ENCODE results near the gene TMEM141. TPM values are rescaled to one million over a fixed set of nuclear protein-coding genes. Genes with fewer than 3 reads are reported as not detected.
A peak's percentile ranks its signal among the peaks of the same experiment; 100 is the strongest.

TMEM141 gene
- total and polyA plus RNA-seq, 11 donors, result 45.6 to 122 (median 66.9) TPM

GRCh38 chr9:136748666-136749611, 42.2 kb upstream of the TMEM141 start:
- DNase-seq (peak; percentile 48 to 83 (median 72)), ATAC-seq (peak; percentile 55 to 63 (median 56))
- Histone ChIP-seq H3K9me3 (peaks cover 0 to 12% (median 0%) of the 10 kb centered on the region in 12 donors), H3K27me3 (no peaks in the 10 kb centered on the region), H3K27ac (peak overlapping the region; percentile 27 to 85 (median 73)), H3K4me3 (no peak overlapping the region), H3K36me3 (no peaks in the 10 kb centered on the region), H3K4me1 (peaks cover 0 to 32% (median 20%) of the 10 kb centered on the region in 12 donors)
- TF ChIP-seq POLR2A (IDR thresholded peaks at IDR 0.05), result no peak
- TF ChIP-seq, protein P1, sequence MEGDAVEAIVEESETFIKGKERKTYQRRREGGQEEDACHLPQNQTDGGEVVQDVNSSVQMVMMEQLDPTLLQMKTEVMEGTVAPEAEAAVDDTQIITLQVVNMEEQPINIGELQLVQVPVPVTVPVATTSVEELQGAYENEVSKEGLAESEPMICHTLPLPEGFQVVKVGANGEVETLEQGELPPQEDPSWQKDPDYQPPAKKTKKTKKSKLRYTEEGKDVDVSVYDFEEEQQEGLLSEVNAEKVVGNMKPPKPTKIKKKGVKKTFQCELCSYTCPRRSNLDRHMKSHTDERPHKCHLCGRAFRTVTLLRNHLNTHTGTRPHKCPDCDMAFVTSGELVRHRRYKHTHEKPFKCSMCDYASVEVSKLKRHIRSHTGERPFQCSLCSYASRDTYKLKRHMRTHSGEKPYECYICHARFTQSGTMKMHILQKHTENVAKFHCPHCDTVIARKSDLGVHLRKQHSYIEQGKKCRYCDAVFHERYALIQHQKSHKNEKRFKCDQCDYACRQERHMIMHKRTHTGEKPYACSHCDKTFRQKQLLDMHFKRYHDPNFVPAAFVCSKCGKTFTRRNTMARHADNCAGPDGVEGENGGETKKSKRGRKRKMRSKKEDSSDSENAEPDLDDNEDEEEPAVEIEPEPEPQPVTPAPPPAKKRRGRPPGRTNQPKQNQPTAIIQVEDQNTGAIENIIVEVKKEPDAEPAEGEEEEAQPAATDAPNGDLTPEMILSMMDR (IDR thresholded peaks at IDR 0.05), result no peak
- intact Hi-C loops (cut with DNase I), result no loop called here
- WGBS, 4 donors, result 53 to 60% (median 54%) methylated on average over 18 to 21 of the region's 21 CpGs

GRCh38 chr9:136750526-136750925, 40.6 kb upstream of the TMEM141 start:
- no peak for TF ChIP-seq POLR2A (IDR thresholded peaks at IDR 0.05)
- TF ChIP-seq, protein P1 (IDR thresholded peaks at IDR 0.05), result no peak
- no peak for ATAC-seq

GRCh38 chr9:136751244-136751643, 39.9 kb upstream of the TMEM141 start:
- H3K4me3 ChIP-seq, result no peak overlapping the region
- DNase-seq (no peak), ATAC-seq (no peak)
- H3K36me3 ChIP-seq, result no peaks in the 10 kb centered on the region
- H3K27ac ChIP-seq, result no peak overlapping the region
- H3K9me3 ChIP-seq, result peaks cover 0 to 15% (median 0%) of the 10 kb centered on the region in 12 donors
- H3K4me1 ChIP-seq, result peaks cover 0 to 30% (median 19%) of the 10 kb centered on the region in 12 donors
- H3K27me3 ChIP-seq, result no peaks in the 10 kb centered on the region
- WGBS, 4 donors, result 76 to 90% (median 85%) methylated on average over 1 of the region's 1 CpG
- TF ChIP-seq POLR2A (IDR thresholded peaks at IDR 0.05), result no peak
- TF ChIP-seq, protein P1 (IDR thresholded peaks at IDR 0.05), result no peak
- intact Hi-C loops (cut with DNase I), result no loop called here

More at GRCh38 chr9:136750526-136750925, 40.6 kb upstream of the TMEM141 start:
- Histone ChIP-seq H3K4me3 (no peak overlapping the region), H3K27ac (no peak overlapping the region), H3K4me1 (peaks cover 0 to 30% (median 19%) of the 10 kb centered on the region in 12 donors), H3K36me3 (no peaks in the 10 kb centered on the region), H3K9me3 (peaks cover 0 to 12% (median 0%) of the 10 kb centered on the region in 12 donors), H3K27me3 (no peaks in the 10 kb centered on the region)
- no peak for DNase-seq
- intact Hi-C loops (cut with DNase I), result no loop called here
- 58 to 93% (median 80%) methylated on average over 2 of the region's 2 CpGs for WGBS, 4 donors

- peak in 1 of 5 donors; percentile 5 for DNase-seq
- ATAC-seq, result no peak
Observed at GRCh38 chr9:136751814-136752213, 39.3 kb upstream of the TMEM141 start.

More at GRCh38 chr9:136751814-136752213, 39.3 kb upstream of the TMEM141 start:
- Histone ChIP-seq H3K27ac (no peak overlapping the region), H3K27me3 (no peaks in the 10 kb centered on the region), H3K4me1 (peaks cover 0 to 30% (median 18%) of the 10 kb centered on the region in 12 donors), H3K36me3 (no peaks in the 10 kb centered on the region), H3K9me3 (peaks cover 0 to 18% (median 0%) of the 10 kb centered on the region in 12 donors), H3K4me3 (no peak overlapping the region)
- TF ChIP-seq, protein P1 (IDR thresholded peaks at IDR 0.05), result no peak
- no peak for TF ChIP-seq POLR2A (IDR thresholded peaks at IDR 0.05)
- intact Hi-C loops (cut with DNase I), result no loop called here

All from heart left ventricle (tissue), 16 donors.